HCT116 (cell line): ENCODE measurements around the gene RGS7.

Experiments used
- EZH2 ChIP-seq: fragments of 200-600 bp; sonication (generic); IDR thresholded peaks from 2 replicates; pipeline ENCODE4 v1.6.1; 2017; ENCODE audit warnings: antibody characterized with exemption, mixed run types
- EZH2phosphoT487 ChIP-seq: fragments of 200-600 bp; IDR thresholded peaks from 2 replicates; pipeline ENCODE4 v1.6.1; 2018; ENCODE audit warnings: antibody characterized with exemption, borderline replicate concordance
- POLR2A ChIP-seq: IDR thresholded peaks from 2 replicates; pipeline ENCODE4 v1.7.0; 2011; ENCODE audit warnings: borderline replicate concordance; ENCODE audit not compliant: insufficient read depth, insufficient read length; ENCODE audit errors: extremely low read depth
- POLR2AphosphoS5 ChIP-seq: IDR thresholded peaks from 2 replicates; pipeline ENCODE4 v1.6.1; 2011; ENCODE audit warnings: mild to moderate bottlenecking, low read depth, low read length, moderate library complexity
- RAD21 ChIP-seq: IDR thresholded peaks from 2 replicates; pipeline ENCODE4 v1.6.1; 2012; ENCODE audit warnings: low read depth, mild to moderate bottlenecking
- SIN3A ChIP-seq: IDR thresholded peaks from 2 replicates; pipeline ENCODE4 v1.6.1; 2012; ENCODE audit warnings: low read depth
- ZNF274 ChIP-seq: fragments of 200-500 bp; sonication (Bioruptor generic); IDR thresholded peaks from 2 replicates; pipeline ENCODE4 v1.6.1; 2014; ENCODE audit warnings: mild to moderate bottlenecking, low read depth, low read length, inconsistent platforms
- TF ChIP-seq, protein P1 (sequence below), 3 experiments: fragments of 200-600 bp in 1 of 3; sonication (generic) in 1 of 3; IDR thresholded peaks in 2 of 3; conservative IDR thresholded peaks in 1 of 3; 2 replicates each; pipeline ENCODE4 v1.5.1; 2012 to 2017; ENCODE audit warnings: low read depth in 2 of 3, low read length in 2 of 3, antibody characterized with exemption in 1 of 3, borderline replicate concordance in 1 of 3, control low read depth in 1 of 3, mild to moderate bottlenecking in 1 of 3, mixed read lengths in 1 of 3, mixed run types in 1 of 3, moderate library complexity in 1 of 3; ENCODE audit not compliant: insufficient read depth in 1 of 3
- TF ChIP-seq, protein P2 (sequence below): IDR thresholded peaks from 2 replicates; pipeline ENCODE4 v1.6.1; 2012
- TF ChIP-seq, protein P3 (sequence below): IDR thresholded peaks from 2 replicates; pipeline ENCODE4 v1.6.1; 2012; ENCODE audit warnings: low read depth
- TF ChIP-seq, protein P4 (sequence below): IDR thresholded peaks from 2 replicates; pipeline ENCODE4 v1.6.1; 2012

DNA sequence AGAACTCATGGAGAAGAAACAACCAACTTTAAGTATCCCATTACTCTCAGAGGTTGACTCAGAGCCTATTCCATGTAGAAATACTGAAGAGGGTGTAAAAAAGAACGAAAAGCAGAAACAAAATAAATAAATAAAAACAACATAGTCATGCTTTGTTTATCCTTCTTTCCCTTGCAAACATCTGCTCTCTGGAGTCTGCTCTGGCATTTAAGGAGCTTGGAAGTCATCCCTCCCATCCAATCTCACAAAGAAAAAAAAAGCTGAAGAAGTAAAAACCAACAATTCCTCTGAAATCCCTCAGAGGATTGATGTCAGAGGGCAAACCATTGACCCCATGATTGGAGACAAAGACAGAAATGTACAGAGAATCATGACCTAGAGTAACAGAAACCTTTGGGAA is 442.5 kb downstream of the RGS7 start:
- TF ChIP-seq, protein P1, sequence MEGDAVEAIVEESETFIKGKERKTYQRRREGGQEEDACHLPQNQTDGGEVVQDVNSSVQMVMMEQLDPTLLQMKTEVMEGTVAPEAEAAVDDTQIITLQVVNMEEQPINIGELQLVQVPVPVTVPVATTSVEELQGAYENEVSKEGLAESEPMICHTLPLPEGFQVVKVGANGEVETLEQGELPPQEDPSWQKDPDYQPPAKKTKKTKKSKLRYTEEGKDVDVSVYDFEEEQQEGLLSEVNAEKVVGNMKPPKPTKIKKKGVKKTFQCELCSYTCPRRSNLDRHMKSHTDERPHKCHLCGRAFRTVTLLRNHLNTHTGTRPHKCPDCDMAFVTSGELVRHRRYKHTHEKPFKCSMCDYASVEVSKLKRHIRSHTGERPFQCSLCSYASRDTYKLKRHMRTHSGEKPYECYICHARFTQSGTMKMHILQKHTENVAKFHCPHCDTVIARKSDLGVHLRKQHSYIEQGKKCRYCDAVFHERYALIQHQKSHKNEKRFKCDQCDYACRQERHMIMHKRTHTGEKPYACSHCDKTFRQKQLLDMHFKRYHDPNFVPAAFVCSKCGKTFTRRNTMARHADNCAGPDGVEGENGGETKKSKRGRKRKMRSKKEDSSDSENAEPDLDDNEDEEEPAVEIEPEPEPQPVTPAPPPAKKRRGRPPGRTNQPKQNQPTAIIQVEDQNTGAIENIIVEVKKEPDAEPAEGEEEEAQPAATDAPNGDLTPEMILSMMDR (IDR thresholded peaks at IDR 0.05 in 2 of 3, conservative IDR thresholded peaks at IDR 0.05 in 1 of 3; ENCODE audit: borderline replicate concordance in 1 of 3, insufficient read depth in 1 of 3, low read depth in 2 of 3, low read length in 2 of 3), result no peak
- TF ChIP-seq, protein P2, sequence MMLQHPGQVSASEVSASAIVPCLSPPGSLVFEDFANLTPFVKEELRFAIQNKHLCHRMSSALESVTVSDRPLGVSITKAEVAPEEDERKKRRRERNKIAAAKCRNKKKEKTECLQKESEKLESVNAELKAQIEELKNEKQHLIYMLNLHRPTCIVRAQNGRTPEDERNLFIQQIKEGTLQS, result no peak
- TF ChIP-seq EZH2 (no peak), POLR2A (no peak), EZH2phosphoT487 (no peak), RAD21 (no peak), ZNF274 (no peak), SIN3A (no peak), POLR2AphosphoS5 (no peak)
- TF ChIP-seq, protein P3, sequence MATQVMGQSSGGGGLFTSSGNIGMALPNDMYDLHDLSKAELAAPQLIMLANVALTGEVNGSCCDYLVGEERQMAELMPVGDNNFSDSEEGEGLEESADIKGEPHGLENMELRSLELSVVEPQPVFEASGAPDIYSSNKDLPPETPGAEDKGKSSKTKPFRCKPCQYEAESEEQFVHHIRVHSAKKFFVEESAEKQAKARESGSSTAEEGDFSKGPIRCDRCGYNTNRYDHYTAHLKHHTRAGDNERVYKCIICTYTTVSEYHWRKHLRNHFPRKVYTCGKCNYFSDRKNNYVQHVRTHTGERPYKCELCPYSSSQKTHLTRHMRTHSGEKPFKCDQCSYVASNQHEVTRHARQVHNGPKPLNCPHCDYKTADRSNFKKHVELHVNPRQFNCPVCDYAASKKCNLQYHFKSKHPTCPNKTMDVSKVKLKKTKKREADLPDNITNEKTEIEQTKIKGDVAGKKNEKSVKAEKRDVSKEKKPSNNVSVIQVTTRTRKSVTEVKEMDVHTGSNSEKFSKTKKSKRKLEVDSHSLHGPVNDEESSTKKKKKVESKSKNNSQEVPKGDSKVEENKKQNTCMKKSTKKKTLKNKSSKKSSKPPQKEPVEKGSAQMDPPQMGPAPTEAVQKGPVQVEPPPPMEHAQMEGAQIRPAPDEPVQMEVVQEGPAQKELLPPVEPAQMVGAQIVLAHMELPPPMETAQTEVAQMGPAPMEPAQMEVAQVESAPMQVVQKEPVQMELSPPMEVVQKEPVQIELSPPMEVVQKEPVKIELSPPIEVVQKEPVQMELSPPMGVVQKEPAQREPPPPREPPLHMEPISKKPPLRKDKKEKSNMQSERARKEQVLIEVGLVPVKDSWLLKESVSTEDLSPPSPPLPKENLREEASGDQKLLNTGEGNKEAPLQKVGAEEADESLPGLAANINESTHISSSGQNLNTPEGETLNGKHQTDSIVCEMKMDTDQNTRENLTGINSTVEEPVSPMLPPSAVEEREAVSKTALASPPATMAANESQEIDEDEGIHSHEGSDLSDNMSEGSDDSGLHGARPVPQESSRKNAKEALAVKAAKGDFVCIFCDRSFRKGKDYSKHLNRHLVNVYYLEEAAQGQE, result no peak
- TF ChIP-seq, protein P4, sequence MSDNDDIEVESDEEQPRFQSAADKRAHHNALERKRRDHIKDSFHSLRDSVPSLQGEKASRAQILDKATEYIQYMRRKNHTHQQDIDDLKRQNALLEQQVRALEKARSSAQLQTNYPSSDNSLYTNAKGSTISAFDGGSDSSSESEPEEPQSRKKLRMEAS, result no peak
